Measurements from ENCODE around the gene MTIF2. TPM values are rescaled to one million over a fixed set of nuclear protein-coding genes. Genes with fewer than 3 reads are reported as not detected.

Gene MTIF2
- 39.5 to 46.3 TPM (median 40.8 TPM) in 5 replicates for total RNA-seq (2022; extraction: Qiagen RNA extraction)

GRCh38 chr2:55268907-55269644, at the start of gene MTIF2:
Gene MTIF2 (minus strand): TSS chr2:55269231. CDS start chr2:55263858, 5,373 bp downstream.

GRCh38 chr2:55232084-55232862, 36.8 kb downstream of the MTIF2 start, which contains the start of the genes CLHC1 and RPS27A:
Gene CLHC1 (minus strand): TSS chr2:55232293. CDS start chr2:55222411, 9,882 bp downstream.
Gene RPS27A (plus strand): TSS chr2:55232688. CDS start chr2:55232825, 137 bp downstream.

Other genes starting within 250 kb of the MTIF2 start
- gene RTN4, start 218.8 kb downstream of the MTIF2 start, total RNA-seq (2022; extraction: Qiagen RNA extraction): 421 to 529 TPM (median 495 TPM) in 5 replicates
- 1.4 to 3.5 TPM (median 1.9 TPM) in 5 replicates for gene CLHC1, start 36.9 kb downstream of the MTIF2 start, total RNA-seq (2022; extraction: Qiagen RNA extraction)
- gene RPS27A, start 36.5 kb downstream of the MTIF2 start, total RNA-seq (2022; extraction: Qiagen RNA extraction): 2,611 to 3,269 TPM (median 2,741 TPM) in 5 replicates
- gene CCDC88A, start 150.6 kb upstream of the MTIF2 start, total RNA-seq (2022; extraction: Qiagen RNA extraction): 21.0 to 24.6 TPM (median 23.3 TPM) in 5 replicates